Small intestine (tissue), 7 donors: ENCODE results near the gene LRRC56. TPM values are rescaled to one million over a fixed set of nuclear protein-coding genes. Genes with fewer than 3 reads are reported as not detected.
"Not testable (repeated sequence)": the region's sequence is repeated elsewhere in the genome, so short reads cannot be mapped to it uniquely, and the experiment has no call there.

Experiments
- DNase-seq, 2 donors: peaks; one replicate each; pipeline versions ENCODE4 v3.0.0 to v3.0.0-alpha.2; 2013
- FAIRE-seq: peaks from 2 replicates; lab custom pipeline; 2012; peaks lifted over from hg19 to GRCh38; lab: Jason Lieb, UNC
- H3K27ac ChIP-seq, 3 donors: one replicate each; pipeline ENCODE4 v1.5.1; 2013; ENCODE audit warnings: low read length in 2 of 3, mild to moderate bottlenecking in 2 of 3, control low read depth in 1 of 3, inconsistent platforms in 1 of 3, low read depth in 1 of 3, moderate library complexity in 1 of 3
- H3K27me3 ChIP-seq, 3 donors: one replicate each; pipeline ENCODE4 v1.6.1; 2013; ENCODE audit warnings: low read length in 3 of 3, inconsistent platforms in 1 of 3; ENCODE audit not compliant: control insufficient read depth in 3 of 3, insufficient read depth in 3 of 3
- H3K36me3 ChIP-seq, 3 donors: one replicate each; pipeline ENCODE4 v1.6.1; 2013; ENCODE audit warnings: low read length in 3 of 3, inconsistent platforms in 1 of 3, low read depth in 1 of 3, mild to moderate bottlenecking in 1 of 3, moderate library complexity in 1 of 3; ENCODE audit not compliant: control insufficient read depth in 3 of 3, insufficient read depth in 2 of 3
- H3K4me1 ChIP-seq, 3 donors: one replicate each; pipeline ENCODE4 v1.6.1; 2013; ENCODE audit warnings: low read length in 2 of 3, inconsistent platforms in 1 of 3, low read depth in 1 of 3, mild to moderate bottlenecking in 1 of 3, moderate library complexity in 1 of 3; ENCODE audit not compliant: control insufficient read depth in 3 of 3, insufficient read depth in 2 of 3
- H3K4me3 ChIP-seq, 3 donors: one replicate each; pipeline ENCODE4 v1.5.1; 2013; ENCODE audit warnings: low read length in 3 of 3, control low read depth in 1 of 3, inconsistent platforms in 1 of 3, low read depth in 1 of 3, mild to moderate bottlenecking in 1 of 3, moderate library complexity in 1 of 3
- H3K9me3 ChIP-seq, 2 donors: one replicate each; pipeline ENCODE4 v1.6.1; 2013; ENCODE audit warnings: low read depth in 1 of 2, low read length in 1 of 2; ENCODE audit not compliant: control insufficient read depth in 2 of 2, insufficient read depth in 1 of 2
- WGBS, 3 donors: extraction: QIAGEN DNeasy Blood & Tissue Kit; methylation state at CpG; one replicate each; pipeline ENCODE4 v1.1.7; 2013; 5-methylcytosine and 5-hydroxymethylcytosine counted together
- polyA plus RNA-seq, 4 donors: library from polyadenylated mRNA; stranded (reverse) in 3 of 4; unstranded in 1 of 4; fragments of 200-250 nt in 3 of 4; fragments of 120-200 nt in 1 of 4; gene quantifications; one replicate each; pipeline versions ENCODE4 v1.2.1 to v1.2.3, GENCODE V29; 2013
- donor health status: healthy with polysubstance abuse.
- donor health status: control.
- donor health status: control.
- donor health status: Bipolar disorder and iron deficiency.
- donor health status: healthy.

Gene LRRC56
- polyA plus RNA-seq, 4 donors, result 0.54 to 2.7 (median 1.0) TPM

DNA sequence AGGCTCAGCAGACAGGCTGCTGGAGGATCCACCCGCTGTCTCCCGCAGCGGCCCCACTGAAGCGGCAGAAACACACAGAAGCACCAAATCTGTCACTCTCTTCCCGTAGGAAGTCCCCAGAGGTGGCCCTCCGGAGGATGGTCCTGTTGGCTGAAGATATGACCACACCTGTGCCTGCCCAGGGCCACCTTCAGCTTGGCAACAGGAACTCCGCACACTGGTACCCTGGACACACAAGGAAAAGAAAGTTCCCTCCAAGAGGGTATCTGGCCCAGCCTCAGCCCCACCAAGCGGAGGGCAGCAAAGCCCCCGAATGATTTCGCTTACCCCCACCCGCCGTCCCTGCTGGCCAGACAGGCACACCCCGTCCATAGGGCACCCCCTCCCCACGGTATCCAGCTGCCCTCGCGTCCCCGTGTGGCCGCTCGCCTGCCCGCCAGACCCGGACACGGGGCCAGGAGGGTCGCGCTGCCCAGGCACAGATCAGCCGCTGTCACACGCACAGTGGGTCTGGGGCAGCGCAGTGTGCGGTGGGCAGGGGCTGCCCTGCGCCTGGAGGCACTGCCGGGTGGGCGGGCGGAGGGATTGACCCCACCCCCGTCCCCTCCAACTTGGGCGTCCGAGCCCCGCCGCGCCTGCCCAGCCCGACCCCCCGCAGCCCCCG lies 30.4 kb downstream of the LRRC56 start:
- H3K36me3 ChIP-seq, result peaks cover 0 to 32% (median 2%) of the 10 kb centered on the region in 3 donors
- H3K27me3 ChIP-seq, result peaks cover 0 to 9% (median 2%) of the 10 kb centered on the region in 3 donors
- no peaks in the 10 kb centered on the region for H3K9me3 ChIP-seq
- peak overlapping the region in 2 of 3 donors; percentile 43 to 79 for H3K27ac ChIP-seq
- DNase-seq (peak in 1 of 2 donors; percentile 32), FAIRE-seq (no peak)
- peaks cover 3 to 22% (median 7%) of the 10 kb centered on the region in 3 donors for H3K4me1 ChIP-seq
- WGBS, 3 donors, result 26 to 40% (median 35%) methylated on average over 27 to 41 of the region's 41 CpGs
- peak overlapping the region; percentile 51 to 87 (median 60) for H3K4me3 ChIP-seq

DNA sequence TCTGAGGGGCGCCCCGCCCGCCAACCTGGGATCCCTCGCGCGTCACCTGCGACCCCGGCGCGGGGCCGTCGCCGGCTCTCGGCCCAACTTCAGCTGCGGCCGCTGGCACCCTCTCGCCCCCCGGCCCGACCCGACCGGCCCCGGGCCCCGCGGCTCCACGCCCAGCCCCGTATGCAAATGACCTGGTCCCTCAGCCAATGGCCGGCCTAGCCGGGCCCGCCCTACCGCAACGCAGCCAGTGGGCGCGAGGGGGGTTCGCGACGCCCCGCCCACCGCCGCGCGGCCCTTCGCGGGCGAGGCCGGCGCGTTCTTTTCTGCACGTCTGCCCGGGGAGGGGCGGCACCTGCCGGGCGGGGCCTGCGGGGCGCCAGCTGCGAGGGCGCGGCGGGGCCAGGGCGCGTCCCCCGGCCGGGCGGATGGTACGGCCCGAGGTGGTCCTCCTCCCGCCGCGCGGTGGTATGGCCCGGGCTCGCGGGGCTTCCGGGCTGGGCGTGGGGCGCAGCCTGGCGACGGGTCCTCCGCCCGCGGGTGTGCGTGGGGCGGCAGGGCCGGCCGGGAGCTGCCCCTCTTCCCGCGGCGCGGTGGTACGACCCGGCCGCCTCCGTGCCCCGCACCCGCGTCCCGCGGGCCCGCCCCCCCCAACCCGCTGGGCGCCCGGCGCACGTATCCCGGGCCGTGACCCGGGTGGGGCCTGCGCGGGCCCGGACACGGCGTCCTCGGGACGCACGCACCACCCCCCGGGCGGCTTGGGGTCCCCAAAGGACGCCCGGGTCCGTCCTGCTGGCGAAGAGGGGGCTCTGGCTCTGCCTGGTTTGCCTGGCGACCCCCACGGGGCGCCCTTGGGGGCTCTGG lies 31.2 kb downstream of the LRRC56 start:
- FAIRE-seq, result no peak

DNA sequence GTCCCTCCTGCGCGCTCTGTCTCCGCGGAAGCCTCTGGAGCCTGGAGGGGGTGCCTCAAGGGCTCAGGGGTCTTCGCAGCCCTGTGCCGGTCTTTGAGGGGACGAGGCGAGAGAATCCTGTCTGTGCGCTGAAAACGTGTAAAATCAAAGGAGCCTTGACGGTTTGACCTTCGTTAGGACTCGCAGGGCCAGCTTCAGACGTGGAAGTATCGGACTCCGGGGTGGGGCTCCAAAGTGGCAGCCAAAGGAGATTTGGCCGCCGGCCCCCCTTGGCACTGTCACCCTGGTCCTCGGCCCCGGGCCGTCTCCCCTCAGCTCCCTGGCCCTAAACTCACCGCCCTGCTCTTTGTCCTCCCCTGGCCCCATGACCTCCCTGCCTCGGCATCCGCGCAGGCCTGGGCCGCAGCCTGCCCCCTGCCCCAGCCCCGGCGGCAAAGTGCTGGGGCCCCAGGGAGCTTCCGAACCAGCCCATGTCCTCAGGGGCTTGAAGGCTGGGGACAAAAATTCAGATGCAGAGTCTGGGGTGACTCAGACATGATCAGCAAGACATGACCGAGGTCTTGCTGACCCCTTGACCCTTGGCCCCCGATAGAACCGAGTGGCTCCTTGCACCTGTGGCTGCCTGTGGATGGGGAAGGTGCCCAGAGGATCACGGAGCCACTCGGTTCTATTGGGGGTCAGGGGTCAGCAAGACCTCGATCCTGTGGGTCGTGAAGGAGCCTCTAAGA lies 32.0 kb downstream of the LRRC56 start:
- WGBS, 3 donors, result 10 to 35% (median 23%) methylated on average over 36 of the region's 36 CpGs
- Histone ChIP-seq H3K27ac (peak overlapping the region; percentile 6 to 96 (median 82)), H3K9me3 (no peaks in the 10 kb centered on the region), H3K4me3 (peak overlapping the region; percentile 58 to 87 (median 87)), H3K27me3 (peaks cover 0 to 21% (median 2%) of the 10 kb centered on the region in 3 donors), H3K36me3 (peaks cover 0 to 17% (median 0%) of the 10 kb centered on the region in 3 donors), H3K4me1 (peaks cover 3 to 24% (median 7%) of the 10 kb centered on the region in 3 donors)
- FAIRE-seq (no peak), DNase-seq (peak in 1 of 2 donors; percentile 48)

More for the DNA sequence above, 31.2 kb downstream of the LRRC56 start:
- peaks cover 3 to 22% (median 7%) of the 10 kb centered on the region in 3 donors for H3K4me1 ChIP-seq
- H3K9me3 ChIP-seq, result no peaks in the 10 kb centered on the region
- peaks cover 0 to 24% (median 0%) of the 10 kb centered on the region in 3 donors for H3K36me3 ChIP-seq
- H3K27ac ChIP-seq, result peak overlapping the region; percentile 6 to 96 (median 82)
- peaks cover 0 to 16% (median 2%) of the 10 kb centered on the region in 3 donors for H3K27me3 ChIP-seq
- peak; percentile 94 to 98 for DNase-seq
- whole genome bisulfite sequencing, 3 donors, result 1% methylated on average over 52 to 123 of the region's 123 CpGs
- H3K4me3 ChIP-seq, result peak overlapping the region; percentile 58 to 87 (median 87)

DNA sequence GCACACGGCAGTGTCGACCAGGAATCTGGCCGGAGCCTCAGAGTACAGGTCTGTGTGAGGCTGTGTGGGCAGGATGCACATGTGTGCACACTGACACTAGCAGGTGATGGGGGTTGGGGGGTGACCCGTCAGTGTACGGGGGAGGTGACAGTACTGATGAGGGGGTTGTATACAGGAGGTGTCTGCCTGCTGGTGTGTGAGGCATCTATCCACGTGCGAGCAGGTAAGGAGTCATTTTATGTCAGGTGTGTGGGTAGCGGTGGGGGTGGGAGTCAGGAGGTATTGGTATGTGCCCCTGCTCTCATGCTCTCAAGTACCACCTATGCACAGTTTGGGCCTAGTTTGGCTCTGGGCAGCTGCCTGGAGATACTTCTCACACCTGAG lies 34.5 kb downstream of the LRRC56 start:
- H3K9me3 ChIP-seq, result no peaks in the 10 kb centered on the region
- peaks cover 0 to 7% (median 0%) of the 10 kb centered on the region in 3 donors for H3K36me3 ChIP-seq
- H3K4me3 ChIP-seq, result no peak overlapping the region
- WGBS, 3 donors, result 71 to 74% (median 72%) methylated on average over 8 of the region's 8 CpGs
- H3K4me1 ChIP-seq, result peaks cover 4 to 34% (median 12%) of the 10 kb centered on the region in 3 donors
- H3K27me3 ChIP-seq, result peaks cover 0 to 30% (median 7%) of the 10 kb centered on the region in 3 donors
- FAIRE-seq (no peak), DNase-seq (no peak)
- H3K27ac ChIP-seq, result no peak overlapping the region

DNA sequence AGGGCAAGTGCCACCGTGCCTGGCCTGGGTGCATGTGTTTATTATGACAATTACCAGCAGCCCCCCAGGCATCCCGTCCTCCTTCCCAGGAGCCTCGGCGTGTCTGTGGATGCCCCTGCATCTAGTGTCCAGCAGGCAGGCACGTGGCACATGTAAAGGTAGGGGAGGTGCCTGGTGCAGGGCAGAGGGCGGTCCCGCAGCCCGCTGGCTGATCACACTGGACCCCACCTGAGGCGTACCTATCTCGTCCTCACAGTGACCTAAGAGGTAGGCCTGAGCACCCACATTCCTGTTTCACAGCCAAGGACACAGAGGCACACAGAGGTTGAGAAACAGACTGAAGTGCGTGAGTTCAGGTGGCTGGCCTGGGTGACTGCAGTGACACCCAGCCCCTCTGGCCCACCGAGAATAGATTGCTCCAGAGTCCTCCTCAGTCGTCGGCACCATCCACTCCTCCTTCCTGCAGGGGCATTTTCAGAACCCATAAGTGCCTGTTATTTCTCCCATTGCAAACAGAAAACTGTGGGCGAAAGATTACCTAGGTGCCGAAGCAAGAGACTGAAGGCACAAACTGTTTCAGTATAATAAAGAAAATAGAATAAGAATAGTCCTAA lies 35.9 kb downstream of the LRRC56 start:
- WGBS, 3 donors, result 87 to 92% (median 89%) methylated on average over 16 of the region's 16 CpGs

DNA sequence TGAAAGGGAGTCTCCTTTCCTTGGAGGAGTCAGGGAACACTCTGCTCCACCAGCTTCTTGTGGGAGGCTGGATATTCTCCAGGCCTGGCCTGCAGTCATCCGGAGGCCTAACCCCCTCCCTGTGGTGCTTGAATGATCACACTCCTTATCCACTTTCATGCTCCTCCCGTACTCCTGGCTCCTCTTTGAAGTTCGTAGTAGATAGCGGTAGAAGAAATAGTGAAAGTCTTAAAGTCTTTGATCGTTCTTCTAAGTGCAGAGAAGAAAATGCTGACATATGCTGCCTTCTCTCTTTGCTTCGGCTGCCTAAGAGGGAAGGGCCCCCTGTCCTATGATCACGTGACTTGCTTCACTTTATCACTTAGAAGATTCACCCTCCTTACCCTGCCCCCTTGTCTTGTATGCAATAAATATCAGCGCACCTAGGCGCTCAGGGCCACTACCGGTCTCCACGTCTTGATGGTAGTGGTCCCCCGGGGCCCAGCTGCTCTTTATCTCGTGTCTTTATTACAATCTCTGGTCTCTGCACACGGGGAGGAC lies 36.8 kb downstream of the LRRC56 start:
- FAIRE-seq, result not testable (repeated sequence)
- H3K4me1 ChIP-seq, result peaks cover 9 to 37% (median 25%) of the 10 kb centered on the region in 3 donors

More for the DNA sequence above, 35.9 kb downstream of the LRRC56 start:
- Histone ChIP-seq H3K36me3 (peaks cover 0 to 10% (median 0%) of the 10 kb centered on the region in 3 donors), H3K9me3 (no peaks in the 10 kb centered on the region), H3K27ac (no peak overlapping the region), H3K4me1 (peaks cover 6 to 31% (median 21%) of the 10 kb centered on the region in 3 donors), H3K4me3 (no peak overlapping the region), H3K27me3 (peaks cover 0 to 30% (median 7%) of the 10 kb centered on the region in 3 donors)
- FAIRE-seq (no peak), DNase-seq (no peak)

DNA sequence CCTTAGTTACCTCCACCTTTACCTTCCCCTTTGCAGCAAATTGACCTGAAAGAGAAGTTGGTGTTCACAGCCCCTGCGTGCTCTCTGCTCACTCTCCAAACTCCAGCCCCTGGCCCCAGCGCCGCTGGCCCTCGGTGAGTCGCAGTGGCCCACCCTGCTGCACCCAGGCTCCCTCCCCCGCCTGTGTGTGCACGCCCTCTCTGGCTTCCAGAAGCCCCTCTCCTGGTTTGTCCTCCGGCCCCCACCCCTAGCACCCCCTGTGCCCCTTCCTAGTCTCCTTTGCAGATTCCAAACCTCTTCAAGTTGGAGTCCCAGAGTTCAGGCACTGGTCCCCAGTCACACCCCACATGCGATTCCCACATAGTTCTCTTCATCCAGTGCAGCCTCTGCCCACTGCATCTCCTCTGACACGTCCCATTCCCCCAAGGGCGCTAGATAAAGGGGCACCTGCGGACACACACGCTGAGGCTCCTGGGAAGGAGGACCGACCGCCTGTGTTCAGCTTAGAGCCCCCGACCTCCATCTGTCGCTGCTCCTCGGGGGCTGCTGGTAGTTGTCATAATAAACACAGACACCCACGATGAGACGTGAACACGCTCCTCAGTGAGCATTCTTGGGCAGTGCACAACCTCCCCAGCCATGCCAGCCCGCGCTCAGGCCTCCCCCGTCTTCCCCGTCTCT lies 37.4 kb downstream of the LRRC56 start:
- Histone ChIP-seq H3K4me3 (peak overlapping the region; percentile 35 to 64 (median 40)), H3K36me3 (peaks cover 0 to 25% (median 0%) of the 10 kb centered on the region in 3 donors), H3K27me3 (peaks cover 0 to 22% (median 7%) of the 10 kb centered on the region in 3 donors), H3K4me1 (peaks cover 13 to 37% (median 28%) of the 10 kb centered on the region in 3 donors), H3K9me3 (no peaks in the 10 kb centered on the region), H3K27ac (no peak overlapping the region)
- WGBS, 3 donors, result 12 to 20% (median 19%) methylated on average over 24 to 25 of the region's 25 CpGs
- FAIRE-seq (no peak), DNase-seq (no peak)

More for the DNA sequence above, 36.8 kb downstream of the LRRC56 start:
- peak in 1 of 2 donors; percentile 37 for DNase-seq
- WGBS, 3 donors, result 18 to 42% (median 39%) methylated on average over 14 of the region's 14 CpGs
- not testable (repeated sequence) for H3K27ac ChIP-seq, H3K4me3 ChIP-seq, H3K9me3 ChIP-seq
- H3K27me3 ChIP-seq, result peaks cover 0 to 28% (median 7%) of the 10 kb centered on the region in 3 donors
- H3K36me3 ChIP-seq, result peaks cover 0 to 19% (median 0%) of the 10 kb centered on the region in 3 donors
